D721Med (cell line): Measurements from ENCODE around the gene FILIP1.

Experiments
- DNase-seq: peaks from one replicate; pipeline ENCODE4 v3.0.0; 2011; ENCODE audit warnings: low spot score; ENCODE audit not compliant: insufficient read length
- FAIRE-seq: peaks from 2 replicates; lab custom pipeline; 2011; peaks lifted over from hg19 to GRCh38; lab: Jason Lieb, UNC
- TF ChIP-seq, protein P1 (sequence below): IDR thresholded peaks from 2 replicates; pipeline ENCODE4 v1.5.1; 2012; ENCODE audit warnings: mild to moderate bottlenecking, control low read depth; ENCODE audit not compliant: insufficient read depth; ENCODE audit errors: missing control alignments

The FILIP1 gene

DNA sequence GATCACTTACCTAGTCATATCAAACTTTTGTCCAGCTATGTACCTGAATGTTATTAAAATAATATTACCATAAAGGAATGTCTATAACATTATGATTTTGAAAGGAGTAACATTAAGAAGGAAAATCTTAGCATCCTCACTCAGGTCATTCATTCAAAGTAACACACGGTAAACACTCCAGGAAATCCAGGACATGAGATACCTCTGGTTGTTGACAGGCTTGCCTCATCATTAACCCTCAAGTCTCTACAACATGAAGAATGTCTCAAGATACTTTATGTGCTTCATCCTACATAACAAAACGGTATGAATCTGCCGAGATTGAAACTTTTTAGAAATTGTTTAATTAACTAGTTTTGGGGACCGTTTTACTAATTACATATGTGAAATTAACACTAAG lies 690 bp upstream of the FILIP1 start:
- no peak for FAIRE-seq
- TF ChIP-seq, protein P1, sequence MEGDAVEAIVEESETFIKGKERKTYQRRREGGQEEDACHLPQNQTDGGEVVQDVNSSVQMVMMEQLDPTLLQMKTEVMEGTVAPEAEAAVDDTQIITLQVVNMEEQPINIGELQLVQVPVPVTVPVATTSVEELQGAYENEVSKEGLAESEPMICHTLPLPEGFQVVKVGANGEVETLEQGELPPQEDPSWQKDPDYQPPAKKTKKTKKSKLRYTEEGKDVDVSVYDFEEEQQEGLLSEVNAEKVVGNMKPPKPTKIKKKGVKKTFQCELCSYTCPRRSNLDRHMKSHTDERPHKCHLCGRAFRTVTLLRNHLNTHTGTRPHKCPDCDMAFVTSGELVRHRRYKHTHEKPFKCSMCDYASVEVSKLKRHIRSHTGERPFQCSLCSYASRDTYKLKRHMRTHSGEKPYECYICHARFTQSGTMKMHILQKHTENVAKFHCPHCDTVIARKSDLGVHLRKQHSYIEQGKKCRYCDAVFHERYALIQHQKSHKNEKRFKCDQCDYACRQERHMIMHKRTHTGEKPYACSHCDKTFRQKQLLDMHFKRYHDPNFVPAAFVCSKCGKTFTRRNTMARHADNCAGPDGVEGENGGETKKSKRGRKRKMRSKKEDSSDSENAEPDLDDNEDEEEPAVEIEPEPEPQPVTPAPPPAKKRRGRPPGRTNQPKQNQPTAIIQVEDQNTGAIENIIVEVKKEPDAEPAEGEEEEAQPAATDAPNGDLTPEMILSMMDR = no peak

DNA sequence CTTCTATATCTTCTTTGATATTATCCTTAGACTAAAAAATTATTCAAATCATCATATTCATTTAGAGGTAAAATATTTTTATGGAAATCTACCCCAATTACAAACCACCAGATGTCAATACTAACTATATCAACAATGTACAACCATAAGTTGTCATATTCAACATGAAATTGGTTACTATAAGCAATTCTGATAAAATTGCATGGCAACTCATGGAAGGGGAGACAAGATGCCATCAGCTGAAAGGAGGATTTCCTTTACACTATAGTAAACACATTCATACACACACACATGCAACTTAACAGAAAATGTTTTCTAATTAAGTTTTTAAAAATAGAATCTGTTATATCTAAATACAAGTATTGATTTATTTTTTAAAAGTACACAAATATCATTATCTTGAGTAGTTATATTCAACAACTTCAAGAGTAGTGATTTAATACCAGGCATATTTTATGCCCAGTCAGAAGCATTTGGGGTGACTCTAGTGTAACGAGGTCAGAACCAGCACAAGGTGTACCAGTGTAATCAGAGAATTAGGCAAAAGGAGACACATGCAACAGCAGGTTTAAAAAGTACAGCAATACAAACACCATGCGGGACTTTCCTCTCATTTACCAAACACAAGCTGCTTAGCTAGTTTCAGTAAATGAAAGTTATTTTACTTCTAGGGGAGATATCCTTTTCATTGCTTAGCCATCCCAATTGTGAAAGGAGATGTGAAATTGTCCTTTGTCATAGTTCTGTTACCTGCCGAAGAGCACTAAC lies 1.0 kb downstream of the FILIP1 start:
- no peak for FAIRE-seq
- DNase-seq = no peak
- TF ChIP-seq, protein P1 = no peak

More for the DNA sequence above, 690 bp upstream of the FILIP1 start:
- no peak for DNase-seq

DNA sequence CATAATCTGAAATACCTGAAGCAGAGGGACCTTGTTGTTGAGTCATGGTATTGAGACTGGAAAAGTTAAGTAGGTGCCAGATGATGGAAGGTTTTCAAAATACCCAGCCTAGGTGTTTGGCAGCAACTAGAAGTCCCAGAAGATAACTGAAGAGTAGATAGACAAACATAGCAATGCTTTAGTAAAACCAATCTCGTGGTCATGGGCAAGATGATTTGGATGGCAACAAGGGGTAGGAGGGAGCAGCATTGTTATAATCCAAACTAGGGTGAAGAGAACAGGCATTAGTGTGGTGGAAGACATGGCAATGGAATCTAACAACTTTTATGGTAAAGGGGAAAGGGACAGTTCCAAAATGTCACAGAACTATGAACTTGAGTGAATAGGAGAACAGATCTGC lies 2.3 kb downstream of the FILIP1 start:
- DNase-seq (no peak), FAIRE-seq (no peak)
- TF ChIP-seq, protein P1 = no peak

DNA sequence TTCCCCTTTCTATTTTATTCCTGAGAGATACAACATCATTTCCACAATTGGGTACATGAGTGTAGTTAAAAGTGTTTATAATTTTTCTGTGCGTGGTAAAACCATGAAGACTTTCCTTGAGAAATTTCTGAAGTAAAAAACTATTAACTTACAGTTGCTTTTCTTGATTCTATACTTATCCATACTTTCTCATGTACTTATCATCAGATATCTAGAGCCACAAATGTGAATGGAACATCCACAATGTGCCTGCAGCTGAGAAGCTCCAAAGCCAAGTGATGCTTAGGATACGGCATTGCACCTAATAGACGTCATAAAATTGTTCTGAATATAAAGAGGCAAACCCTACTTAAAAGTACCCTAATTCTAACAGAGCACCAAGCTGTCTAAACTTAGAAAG lies 2.9 kb downstream of the FILIP1 start:
- FAIRE-seq (no peak), DNase-seq (no peak)
- TF ChIP-seq, protein P1 = no peak

DNA sequence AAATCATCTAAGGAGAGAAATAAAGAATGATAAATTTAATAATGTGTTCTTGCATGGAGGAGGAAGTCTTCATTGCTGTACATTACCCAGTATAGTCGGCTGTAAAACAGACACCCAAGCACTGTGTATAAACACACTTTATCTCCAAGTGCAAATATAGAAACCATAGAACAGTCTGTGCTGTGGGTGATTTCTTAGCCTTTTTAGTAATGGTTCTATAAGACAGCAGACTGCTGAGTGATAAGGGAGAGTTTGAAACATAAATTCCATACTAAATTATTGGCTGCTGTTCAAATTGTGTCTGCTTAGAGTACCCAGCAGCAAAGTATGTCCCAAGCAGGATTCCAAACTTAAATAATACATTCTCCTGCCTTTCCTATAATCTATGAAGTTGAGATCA lies 4.6 kb downstream of the FILIP1 start:
- FAIRE-seq (peak; percentile 58), DNase-seq (no peak)

DNA sequence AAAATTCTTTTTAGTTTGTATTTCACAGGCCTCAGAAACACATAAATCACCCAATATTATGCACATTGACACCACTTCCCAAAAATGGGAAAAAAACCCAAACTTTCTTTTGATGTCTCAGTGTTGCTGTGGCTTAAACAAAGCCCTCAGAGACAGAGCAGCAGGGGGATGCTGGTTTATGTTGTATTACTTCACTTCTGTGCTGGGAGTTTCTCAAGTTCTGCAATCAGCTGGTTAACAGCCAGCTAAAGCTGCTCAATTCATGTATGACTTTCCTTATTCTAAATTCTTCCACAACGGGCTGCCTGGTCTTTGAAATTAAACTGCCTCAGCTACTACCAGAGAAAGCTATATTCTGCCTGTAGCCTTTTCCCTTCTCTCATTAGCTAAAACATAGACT lies 5.6 kb downstream of the FILIP1 start:
- FAIRE-seq = no peak
- DNase-seq = no peak

More for the DNA sequence above, 4.6 kb downstream of the FILIP1 start:
- TF ChIP-seq, protein P1 = no peak

More for the DNA sequence above, 5.6 kb downstream of the FILIP1 start:
- TF ChIP-seq, protein P1 = no peak
